ENCODE data around the gene CLMP.

DNA sequence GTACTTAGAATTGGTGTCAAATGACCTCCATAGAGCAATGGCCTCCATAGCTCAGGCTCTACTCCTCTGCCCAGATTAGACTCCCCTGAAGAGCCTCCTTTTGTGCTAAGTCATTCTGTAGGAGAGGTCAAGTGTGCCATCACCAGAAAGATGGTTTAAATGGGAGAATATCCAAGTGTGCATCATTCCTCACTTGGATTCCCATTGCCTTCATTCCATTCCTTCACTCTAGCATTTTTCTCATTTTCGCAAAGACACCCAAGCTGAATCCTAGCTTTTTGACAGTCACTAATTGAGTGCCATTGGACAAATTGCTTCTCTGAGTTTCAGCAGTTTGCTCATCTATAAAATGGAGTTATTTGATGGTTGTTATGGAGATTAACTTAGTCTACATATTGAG is 16.9 kb downstream of the CLMP start:
- TF ChIP-seq, protein P1, sequence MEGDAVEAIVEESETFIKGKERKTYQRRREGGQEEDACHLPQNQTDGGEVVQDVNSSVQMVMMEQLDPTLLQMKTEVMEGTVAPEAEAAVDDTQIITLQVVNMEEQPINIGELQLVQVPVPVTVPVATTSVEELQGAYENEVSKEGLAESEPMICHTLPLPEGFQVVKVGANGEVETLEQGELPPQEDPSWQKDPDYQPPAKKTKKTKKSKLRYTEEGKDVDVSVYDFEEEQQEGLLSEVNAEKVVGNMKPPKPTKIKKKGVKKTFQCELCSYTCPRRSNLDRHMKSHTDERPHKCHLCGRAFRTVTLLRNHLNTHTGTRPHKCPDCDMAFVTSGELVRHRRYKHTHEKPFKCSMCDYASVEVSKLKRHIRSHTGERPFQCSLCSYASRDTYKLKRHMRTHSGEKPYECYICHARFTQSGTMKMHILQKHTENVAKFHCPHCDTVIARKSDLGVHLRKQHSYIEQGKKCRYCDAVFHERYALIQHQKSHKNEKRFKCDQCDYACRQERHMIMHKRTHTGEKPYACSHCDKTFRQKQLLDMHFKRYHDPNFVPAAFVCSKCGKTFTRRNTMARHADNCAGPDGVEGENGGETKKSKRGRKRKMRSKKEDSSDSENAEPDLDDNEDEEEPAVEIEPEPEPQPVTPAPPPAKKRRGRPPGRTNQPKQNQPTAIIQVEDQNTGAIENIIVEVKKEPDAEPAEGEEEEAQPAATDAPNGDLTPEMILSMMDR (IDR thresholded peaks at IDR 0.05; ENCODE audit: low read depth, low read length, poor library complexity, severe bottlenecking): no peak
- no peak for TF ChIP-seq EZH2phosphoT487 (IDR thresholded peaks at IDR 0.05; ENCODE audit: borderline replicate concordance, low read length)
